ENCODE measurements around the gene ROR2. TPM values are rescaled to one million over a fixed set of nuclear protein-coding genes. Genes with fewer than 3 reads are reported as not detected.

Gene ROR2
- total and polyA plus RNA-seq, 4 donors, result 2.7 to 32.3 (median 9.2) TPM

DNA sequence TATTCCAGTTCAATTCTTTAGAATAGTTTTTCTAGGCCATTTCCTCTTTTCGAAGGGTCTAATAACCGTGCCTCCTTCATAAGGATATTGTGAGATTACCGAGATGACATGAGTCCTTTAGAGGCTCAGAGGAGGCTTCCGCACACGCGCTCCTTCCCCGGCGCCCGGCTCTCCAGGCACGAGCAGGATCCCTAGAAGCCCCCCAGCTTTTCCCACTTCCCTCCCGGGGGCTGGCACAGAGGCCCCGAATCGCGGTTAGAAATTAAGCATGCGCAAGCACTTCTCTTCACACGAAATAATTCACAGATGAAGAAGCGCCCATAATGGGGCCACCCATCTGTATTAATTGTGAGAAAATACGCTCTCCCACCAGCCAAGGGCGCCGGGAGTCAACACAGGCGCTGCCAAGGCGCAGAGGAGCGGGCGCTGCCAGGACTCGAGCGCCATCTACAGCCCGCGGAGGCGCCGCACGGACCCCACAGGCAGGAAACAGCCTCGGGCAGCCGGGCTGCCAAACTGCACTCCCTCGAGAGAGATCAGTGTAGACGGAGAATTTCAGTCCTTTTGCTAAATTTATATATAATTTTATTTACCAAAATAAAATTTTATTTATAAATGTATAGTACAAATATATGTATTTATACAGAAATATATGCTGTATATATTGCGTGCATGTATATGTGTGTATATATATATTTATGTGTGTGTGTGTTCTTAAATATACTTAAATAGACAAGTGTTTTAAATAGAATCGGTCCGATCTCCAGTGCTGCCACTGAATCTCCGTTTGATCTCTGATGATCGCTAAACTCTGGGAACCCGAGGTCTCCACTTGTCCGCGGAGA, 268.3 kb downstream of the ROR2 start:
- Histone ChIP-seq H3K9me3 (ENCODE audit: control insufficient read depth in 4 of 4, insufficient read depth in 3 of 4, low read length in 3 of 4) (no peaks in the 10 kb centered on the region), H3K27me3 (ENCODE audit: control insufficient read depth in 3 of 3, insufficient read depth in 3 of 3, low read length in 2 of 3) (no peaks in the 10 kb centered on the region), H3K36me3 (ENCODE audit: control insufficient read depth in 4 of 4, insufficient read depth in 4 of 4, low read length in 4 of 4) (no peaks in the 10 kb centered on the region), H3K4me3 (no peak overlapping the region), H3K9ac (ENCODE audit: insufficient read depth in 1 of 2, low read length in 2 of 2) (no peak overlapping the region), H3K27ac (ENCODE audit: low read depth in 1 of 2, low read length in 1 of 2) (no peak overlapping the region), H3K4me1 (ENCODE audit: control insufficient read depth in 5 of 5, insufficient read depth in 5 of 5, low read length in 5 of 5) (peaks cover 0 to 17% (median 3%) of the 10 kb centered on the region in 5 donors)
- ATAC-seq (ENCODE audit: insufficient read depth, low FRiP score) (peak; percentile 91), DNase-seq (peak; percentile 85 to 90 (median 89))
- TF ChIP-seq, protein P1, sequence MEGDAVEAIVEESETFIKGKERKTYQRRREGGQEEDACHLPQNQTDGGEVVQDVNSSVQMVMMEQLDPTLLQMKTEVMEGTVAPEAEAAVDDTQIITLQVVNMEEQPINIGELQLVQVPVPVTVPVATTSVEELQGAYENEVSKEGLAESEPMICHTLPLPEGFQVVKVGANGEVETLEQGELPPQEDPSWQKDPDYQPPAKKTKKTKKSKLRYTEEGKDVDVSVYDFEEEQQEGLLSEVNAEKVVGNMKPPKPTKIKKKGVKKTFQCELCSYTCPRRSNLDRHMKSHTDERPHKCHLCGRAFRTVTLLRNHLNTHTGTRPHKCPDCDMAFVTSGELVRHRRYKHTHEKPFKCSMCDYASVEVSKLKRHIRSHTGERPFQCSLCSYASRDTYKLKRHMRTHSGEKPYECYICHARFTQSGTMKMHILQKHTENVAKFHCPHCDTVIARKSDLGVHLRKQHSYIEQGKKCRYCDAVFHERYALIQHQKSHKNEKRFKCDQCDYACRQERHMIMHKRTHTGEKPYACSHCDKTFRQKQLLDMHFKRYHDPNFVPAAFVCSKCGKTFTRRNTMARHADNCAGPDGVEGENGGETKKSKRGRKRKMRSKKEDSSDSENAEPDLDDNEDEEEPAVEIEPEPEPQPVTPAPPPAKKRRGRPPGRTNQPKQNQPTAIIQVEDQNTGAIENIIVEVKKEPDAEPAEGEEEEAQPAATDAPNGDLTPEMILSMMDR (IDR thresholded peaks at IDR 0.05; ENCODE audit: control extremely low read depth, extremely low read depth), result peak; percentile 67
- 21 to 24% methylated on average over 43 of the region's 43 CpGs for WGBS, 2 donors

DNA sequence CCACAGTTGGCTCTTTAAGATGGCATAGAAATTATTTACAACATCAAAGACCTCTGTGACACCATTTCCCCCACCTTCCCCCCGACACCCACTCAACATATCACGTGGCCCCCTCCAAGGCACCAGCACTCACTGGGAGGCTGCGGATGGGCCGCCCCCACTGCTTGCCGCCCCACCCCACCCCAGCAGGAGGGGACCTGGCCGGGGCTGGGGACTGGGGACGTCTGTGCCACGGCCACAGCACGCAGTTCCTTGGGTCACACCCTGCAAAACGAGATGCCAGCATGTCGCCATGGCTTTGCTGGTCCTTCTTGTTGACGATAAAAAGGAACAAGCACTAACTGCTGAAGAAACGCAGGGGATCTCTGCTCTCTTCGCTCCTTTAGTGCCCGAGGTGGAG, 269.0 kb downstream of the ROR2 start:
- H3K27me3 ChIP-seq (ENCODE audit: control insufficient read depth in 3 of 3, insufficient read depth in 3 of 3, low read length in 2 of 3), result no peaks in the 10 kb centered on the region
- no peak overlapping the region for H3K9ac ChIP-seq (ENCODE audit: insufficient read depth in 1 of 2, low read length in 2 of 2)
- no peak for DNase-seq
- H3K27ac ChIP-seq (ENCODE audit: low read depth in 1 of 2, low read length in 1 of 2), result no peak overlapping the region
- no peak for ATAC-seq (ENCODE audit: insufficient read depth, low FRiP score)
- H3K4me3 ChIP-seq, result no peak overlapping the region
- H3K36me3 ChIP-seq (ENCODE audit: control insufficient read depth in 4 of 4, insufficient read depth in 4 of 4, low read length in 4 of 4), result no peaks in the 10 kb centered on the region
- H3K9me3 ChIP-seq (ENCODE audit: control insufficient read depth in 4 of 4, insufficient read depth in 3 of 4, low read length in 3 of 4), result no peaks in the 10 kb centered on the region
- TF ChIP-seq, protein P1 (IDR thresholded peaks at IDR 0.05; ENCODE audit: control extremely low read depth, extremely low read depth), result no peak
- peaks cover 0 to 17% (median 3%) of the 10 kb centered on the region in 5 donors for H3K4me1 ChIP-seq (ENCODE audit: control insufficient read depth in 5 of 5, insufficient read depth in 5 of 5, low read length in 5 of 5)
- 82 to 83% methylated on average over 15 of the region's 15 CpGs for WGBS, 2 donors

DNA sequence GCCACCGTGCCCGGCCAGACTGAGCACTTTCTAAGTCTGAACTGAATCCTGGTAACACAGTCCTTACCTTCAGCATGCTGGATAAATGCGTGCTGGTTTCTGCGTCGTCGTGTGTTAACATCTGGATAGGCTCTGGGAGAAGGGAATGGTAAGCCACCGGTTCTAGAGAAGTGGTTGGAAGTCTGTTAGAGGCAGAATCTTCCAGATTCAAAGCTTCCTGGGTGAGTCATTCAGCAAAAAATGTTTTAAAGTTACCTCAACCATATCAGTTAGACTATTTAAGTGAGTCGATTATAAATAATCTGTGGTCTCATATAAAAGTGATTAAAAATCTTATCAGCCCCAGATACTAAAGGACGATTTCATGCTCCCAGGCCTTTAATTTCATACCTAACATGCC, 269.9 kb downstream of the ROR2 start:
- TF ChIP-seq, protein P1 (IDR thresholded peaks at IDR 0.05; ENCODE audit: control extremely low read depth, extremely low read depth), result no peak
- ATAC-seq (ENCODE audit: insufficient read depth, low FRiP score), result no peak
- H3K27ac ChIP-seq (ENCODE audit: low read depth in 1 of 2, low read length in 1 of 2), result no peak overlapping the region
- peaks cover 0 to 17% (median 3%) of the 10 kb centered on the region in 5 donors for H3K4me1 ChIP-seq (ENCODE audit: control insufficient read depth in 5 of 5, insufficient read depth in 5 of 5, low read length in 5 of 5)
- WGBS, 2 donors, result 96 to 98% methylated on average over 9 of the region's 9 CpGs
- H3K9ac ChIP-seq (ENCODE audit: insufficient read depth in 1 of 2, low read length in 2 of 2), result no peak overlapping the region
- no peaks in the 10 kb centered on the region for H3K27me3 ChIP-seq (ENCODE audit: control insufficient read depth in 3 of 3, insufficient read depth in 3 of 3, low read length in 2 of 3)
- no peaks in the 10 kb centered on the region for H3K36me3 ChIP-seq (ENCODE audit: control insufficient read depth in 4 of 4, insufficient read depth in 4 of 4, low read length in 4 of 4)
- DNase-seq, result no peak
- no peaks in the 10 kb centered on the region for H3K9me3 ChIP-seq (ENCODE audit: control insufficient read depth in 4 of 4, insufficient read depth in 3 of 4, low read length in 3 of 4)
- H3K4me3 ChIP-seq, result no peak overlapping the region

Measured in lung (tissue), 12 donors.